Activated CD8-positive, alpha-beta memory T cell treated with anti-CD3 and anti-CD28 coated beads for 36 hours (primary cell): ENCODE data around the gene GOT2. TPM values are rescaled to one million over a fixed set of nuclear protein-coding genes. Genes with fewer than 3 reads are reported as not detected.
"Not testable (repeated sequence)": the region's sequence is repeated elsewhere in the genome, so short reads cannot be mapped to it uniquely, and the experiment has no call there.

Experiments
- CTCF ChIA-PET: fragments of 350-600 bp; sonication (Branson Sonifier 250); formaldehyde crosslinking; loops from one replicate; lab custom pipeline; 2021; ENCODE audit warnings: antibody characterized with exemption; lab: Charles Lee
- POLR2A ChIA-PET: fragments of 350-600 bp; sonication (Branson Sonifier 250); formaldehyde crosslinking; loops from one replicate; lab custom pipeline; 2021; ENCODE audit warnings: antibody characterized with exemption; lab: Charles Lee
- total RNA-seq, 2 experiments: library from RNA; stranded (reverse); gene quantifications; one replicate each; pipeline ENCODE4 v1.2.3, GENCODE V29; 2021

Gene GOT2
- 100 to 1,000 TPM; 155 to 161 TPM for total RNA-seq

- POLR2A ChIA-PET: interaction anchor here (0.7 kb wide), 1 partner anchor 234 kb away, joined by 6 read pairs; the partner anchor contains the start of gene NDRG4
- CTCF ChIA-PET: interaction anchor here (1.2 to 2.2 kb wide), 4 partner anchors 10 to 216 kb away, joined by 3 to 5 read pairs (median 4); no protein-coding TSS in a partner anchor
These were observed at the start of gene GOT2 for GRCh38 chr16:58733671-58734458. Gene GOT2, minus strand, starts transcription at chr16:58734316. Its CDS starts 88 bp downstream, at chr16:58734228.

- POLR2A ChIA-PET, CTCF ChIA-PET: not testable (repeated sequence)
These were observed 45.2 kb upstream of the GOT2 start for GRCh38 chr16:58779291-58779690.

GRCh38 chr16:58773870-58774269 lies 39.8 kb upstream of the GOT2 start:
- ChIA-PET POLR2A (no interaction called here), CTCF (no interaction called here)

- ChIA-PET CTCF (no interaction called here), POLR2A (no interaction called here)
These were observed 34.0 kb upstream of the GOT2 start for GRCh38 chr16:58768145-58768544.

- CTCF ChIA-PET: no interaction called here
- POLR2A ChIA-PET: no interaction called here
These were observed 33.5 kb upstream of the GOT2 start for GRCh38 chr16:58767581-58767980.

GRCh38 chr16:58756650-58757332 lies 22.7 kb upstream of the GOT2 start:
- ChIA-PET POLR2A (interaction anchor here (0.6 kb wide), 1 partner anchor 149 kb away, joined by 5 read pairs; no protein-coding TSS in a partner anchor), CTCF (interaction anchor here (1.0 to 2.4 kb wide), 11 partner anchors 22 to 419 kb away, joined by 3 to 16 read pairs (median 5); partner anchors contain the start of genes GOT2 and SLC38A7)

GRCh38 chr16:58755989-58756649 lies 22.0 kb upstream of the GOT2 start:
- POLR2A ChIA-PET: interaction anchor here (0.6 kb wide), 1 partner anchor 148 kb away, joined by 5 read pairs; no protein-coding TSS in a partner anchor
- CTCF ChIA-PET: interaction anchor here (0.5 to 2.4 kb wide), 15 partner anchors 20 to 419 kb away, joined by 3 to 16 read pairs (median 4); partner anchors contain the start of genes GOT2 and SLC38A7

GRCh38 chr16:58753711-58754134 lies 19.6 kb upstream of the GOT2 start:
- ChIA-PET CTCF (interaction anchor here (0.5 to 0.9 kb wide), 2 partner anchors 57 to 259 kb away, joined by 3 to 4 read pairs; no protein-coding TSS in a partner anchor), POLR2A (no interaction called here)

- CTCF ChIA-PET: interaction anchor here (0.6 kb wide), 1 partner anchor 143 kb away, joined by 4 read pairs; no protein-coding TSS in a partner anchor
These were observed 10.4 kb upstream of the GOT2 start for GRCh38 chr16:58744497-58744896.

GRCh38 chr16:58741976-58742375 lies 7.9 kb upstream of the GOT2 start:
- POLR2A ChIA-PET: no interaction called here
- CTCF ChIA-PET: no interaction called here

More at GRCh38 chr16:58744497-58744896, 10.4 kb upstream of the GOT2 start:
- POLR2A ChIA-PET: no interaction called here

GRCh38 chr16:58741166-58741565 lies 7.0 kb upstream of the GOT2 start:
- ChIA-PET CTCF (no interaction called here), POLR2A (no interaction called here)

- ChIA-PET POLR2A (no interaction called here), CTCF (no interaction called here)
These were observed 4.7 kb upstream of the GOT2 start for GRCh38 chr16:58738672-58739296.

GRCh38 chr16:58736341-58736740 lies 2.2 kb upstream of the GOT2 start:
- CTCF ChIA-PET: interaction anchor here (1.3 kb wide), 1 partner anchor 19 kb away, joined by 8 read pairs; no protein-coding TSS in a partner anchor
- POLR2A ChIA-PET: not testable (repeated sequence)

- ChIA-PET POLR2A (interaction anchor here (0.7 kb wide), 2 partner anchors 220 to 234 kb away, joined by 6 to 15 read pairs; partner anchors contain the start of gene NDRG4), CTCF (interaction anchor here (1.2 to 2.2 kb wide), 3 partner anchors 17 to 216 kb away, joined by 3 to 5 read pairs (median 5); no protein-coding TSS in a partner anchor)
These were observed 307 bp upstream of the GOT2 start for GRCh38 chr16:58734459-58734787.

- POLR2A ChIA-PET: no interaction called here
- CTCF ChIA-PET: interaction anchor here (1.3 to 2.9 kb wide), 4 partner anchors 10 to 215 kb away, joined by 3 to 13 read pairs (median 4); no protein-coding TSS in a partner anchor
These were observed 857 bp downstream of the GOT2 start for GRCh38 chr16:58733248-58733670.

- ChIA-PET POLR2A (no interaction called here), CTCF (interaction anchor here (1.3 to 2.9 kb wide), 3 partner anchors 9 to 215 kb away, joined by 3 to 13 read pairs (median 5); no protein-coding TSS in a partner anchor)
These were observed 1.4 kb downstream of the GOT2 start for GRCh38 chr16:58732545-58733247.

- CTCF ChIA-PET: interaction anchor here (2.9 kb wide), 1 partner anchor 26 kb away, joined by 13 read pairs; no protein-coding TSS in a partner anchor
- POLR2A ChIA-PET: no interaction called here
These were observed 3.3 kb downstream of the GOT2 start for GRCh38 chr16:58730724-58731370.
